Uterus (tissue), 2 donors: ENCODE results near the gene SIKE1.

ENCODE experiments used
- CTCF ChIP-seq, 4 experiments: fragments of 200-600 bp in 2 of 4; fragments of 450-650 bp in 2 of 4; sonication (generic) in 2 of 4; IDR thresholded peaks; one replicate each; pipeline ENCODE4 v1.5.1; 2016 to 2019; ENCODE audit warnings: antibody characterized with exemption in 4 of 4, mild to moderate bottlenecking in 2 of 4, moderate library complexity in 1 of 4
- POLR2A ChIP-seq, 2 donors: fragments of 450-650 bp; IDR thresholded peaks; one replicate each; pipeline ENCODE4 v1.6.1; 2016; ENCODE audit warnings: antibody characterized with exemption in 2 of 2, mild to moderate bottlenecking in 1 of 2, moderate library complexity in 1 of 2

DNA sequence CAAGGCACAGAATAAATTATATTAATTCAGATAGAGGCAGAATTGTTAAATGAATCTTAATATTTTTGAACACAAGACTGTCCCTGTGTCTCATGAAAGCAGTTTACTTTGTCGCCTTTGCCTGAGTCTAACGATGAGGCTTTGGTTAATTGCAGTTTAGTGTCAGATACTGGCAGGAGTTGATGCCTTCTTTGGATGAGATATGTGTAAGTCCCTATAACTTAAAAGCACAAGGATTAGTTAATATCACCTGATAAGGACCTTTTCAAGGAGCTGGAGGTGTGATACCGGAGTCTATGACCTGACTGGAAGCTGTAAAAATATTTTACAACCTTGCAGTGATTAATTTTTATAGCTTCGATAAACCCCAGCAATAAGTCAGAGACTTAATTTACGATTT, 2.0 kb upstream of the SIKE1 start:
- no peak for TF ChIP-seq CTCF (IDR thresholded peaks at IDR 0.05)
- no peak for TF ChIP-seq POLR2A (IDR thresholded peaks at IDR 0.05)
